Amniotic stem cell (primary cell): Measurements from ENCODE around the gene SOHLH2.

ENCODE experiments used
- DNase-seq: peaks from one replicate; lab custom pipeline; 2025; lab: John Stamatoyannopoulos, UW

Gene SOHLH2

DNA sequence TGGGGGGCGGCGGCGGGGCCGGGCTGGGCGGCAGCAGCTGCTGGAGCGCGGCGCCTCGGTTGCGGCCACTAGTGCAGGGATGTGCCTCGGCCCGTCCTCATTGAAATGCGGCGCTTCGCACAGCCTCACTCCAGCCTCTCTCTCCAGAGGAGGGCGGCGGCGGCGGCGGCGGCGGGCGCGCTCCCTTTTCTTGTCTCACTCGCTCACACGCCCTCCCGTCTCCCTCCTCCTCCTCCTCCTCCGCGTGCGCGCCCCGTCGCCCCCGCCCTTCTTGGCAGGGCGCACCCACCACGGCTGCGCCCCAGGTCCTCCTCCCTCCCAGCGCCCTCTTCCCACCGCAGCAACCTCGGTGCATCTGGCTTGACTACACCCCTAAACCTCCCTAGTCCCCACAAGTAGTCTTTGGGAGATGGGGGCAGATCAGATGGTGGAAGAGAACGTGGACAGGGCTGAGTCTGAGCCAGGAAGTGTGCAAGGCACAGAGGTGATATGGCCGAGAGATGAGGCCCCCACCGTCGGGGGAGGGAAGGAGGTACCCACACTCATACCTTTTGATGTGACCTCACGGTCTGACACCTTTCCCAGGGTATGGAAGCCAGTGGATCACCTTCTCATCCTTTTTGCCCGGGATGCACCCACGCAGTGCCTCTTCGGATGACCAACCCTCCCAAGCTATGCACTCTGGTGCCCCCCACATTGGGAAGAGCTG lies 83.0 kb downstream of the SOHLH2 start, which contains the start of gene DCLK1:
DCLK1 (minus strand) TSS at position 161 of the 709 bp plus-strand sequence.
- no peak for DNase-seq

GRCh38 chr13:36130552-36131221 lies 83.7 kb downstream of the SOHLH2 start:
- DNase-seq, result no peak

DNA sequence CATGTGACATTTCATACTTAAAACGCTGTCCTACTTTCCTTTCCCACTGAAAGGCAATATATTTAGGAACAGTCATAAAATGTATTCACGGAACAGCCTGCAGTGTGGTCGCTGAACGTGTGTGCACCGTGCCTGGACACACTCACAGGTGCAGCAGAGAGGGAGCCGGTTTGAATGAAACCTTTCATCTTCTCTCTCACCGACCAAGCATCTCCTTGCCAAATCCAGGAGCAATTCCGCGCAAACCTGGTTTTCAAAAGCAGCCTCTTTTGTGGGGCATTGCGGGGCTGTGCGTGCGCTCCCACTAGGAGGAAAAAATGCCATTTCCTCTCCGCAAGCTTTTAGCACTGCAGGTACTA lies 84.2 kb downstream of the SOHLH2 start:
- DNase-seq, result no peak

- DNase-seq, result no peak
Observed at GRCh38 chr13:36129539-36129938, 84.8 kb downstream of the SOHLH2 start.

GRCh38 chr13:36126491-36126890 lies 87.9 kb downstream of the SOHLH2 start:
- no peak for DNase-seq

DNA sequence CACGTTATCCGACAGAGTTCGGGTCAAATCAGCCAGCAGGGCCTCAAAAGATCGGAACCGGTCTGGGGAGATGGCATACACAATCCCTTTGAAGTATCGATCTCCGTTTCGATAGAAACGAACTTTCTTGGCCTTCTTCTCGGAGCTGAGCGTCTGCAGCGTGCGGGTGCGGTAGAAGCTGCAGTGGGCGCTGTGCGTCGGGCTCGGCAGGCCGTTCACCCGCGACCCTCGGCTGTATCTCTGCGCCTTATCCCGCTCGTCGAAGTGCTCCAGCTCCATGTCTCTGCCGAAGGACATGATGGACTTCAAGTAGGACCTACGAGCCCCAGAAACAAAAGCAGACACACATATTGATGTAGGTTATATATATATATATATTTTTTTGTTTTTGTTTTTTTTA lies 88.5 kb downstream of the SOHLH2 start:
- no peak for DNase-seq

GRCh38 chr13:36124236-36124822 lies 90.0 kb downstream of the SOHLH2 start:
- peak; percentile 64 for DNase-seq
